HG03064 (cell line): ENCODE measurements around the gene TP53I11.

ENCODE experiments used
- ATAC-seq: cut with Tn5 transposase; IDR thresholded peaks from one replicate; pipeline ENCODE4 v1.9.1; 2021; ENCODE audit warnings: low read depth; ENCODE audit not compliant: unreplicated experiment

Gene TP53I11

GRCh38 chr11:44917741-44918140 is 32.9 kb downstream of the TP53I11 start:
- ATAC-seq: no peak

DNA sequence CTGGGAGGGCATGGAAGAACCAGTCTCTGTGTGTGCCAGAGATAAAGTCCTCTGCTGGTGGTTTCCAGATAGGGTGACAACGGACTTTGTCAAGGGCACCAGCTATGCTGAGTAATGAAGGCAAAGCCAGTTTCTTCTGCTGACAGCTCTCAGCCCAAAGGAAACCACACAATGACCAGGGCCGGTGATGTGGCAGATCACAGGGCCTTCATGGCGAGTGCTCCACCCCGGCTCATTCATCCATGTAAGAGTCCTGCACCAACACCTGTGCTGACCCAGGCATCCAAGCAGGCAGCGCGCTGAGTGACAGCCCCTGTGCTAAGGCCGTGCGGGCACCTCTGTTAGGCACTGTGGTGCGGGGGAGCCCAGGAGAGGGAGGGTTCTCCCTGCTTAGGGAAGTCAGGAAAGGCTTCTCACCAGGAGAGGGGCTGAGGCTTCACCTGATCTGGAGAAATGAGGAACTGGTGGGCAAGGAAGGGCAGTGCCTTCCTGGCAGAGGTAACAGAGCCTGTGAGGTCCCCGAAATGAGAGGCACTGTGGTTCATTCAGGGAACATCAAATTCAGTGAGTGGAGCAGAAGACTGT is 33.8 kb downstream of the TP53I11 start:
- ATAC-seq: no peak

GRCh38 chr11:44916331-44916730 is 34.4 kb downstream of the TP53I11 start:
- no peak for ATAC-seq

- ATAC-seq: no peak
Measured at GRCh38 chr11:44915621-44916020, 35.1 kb downstream of the TP53I11 start.

DNA sequence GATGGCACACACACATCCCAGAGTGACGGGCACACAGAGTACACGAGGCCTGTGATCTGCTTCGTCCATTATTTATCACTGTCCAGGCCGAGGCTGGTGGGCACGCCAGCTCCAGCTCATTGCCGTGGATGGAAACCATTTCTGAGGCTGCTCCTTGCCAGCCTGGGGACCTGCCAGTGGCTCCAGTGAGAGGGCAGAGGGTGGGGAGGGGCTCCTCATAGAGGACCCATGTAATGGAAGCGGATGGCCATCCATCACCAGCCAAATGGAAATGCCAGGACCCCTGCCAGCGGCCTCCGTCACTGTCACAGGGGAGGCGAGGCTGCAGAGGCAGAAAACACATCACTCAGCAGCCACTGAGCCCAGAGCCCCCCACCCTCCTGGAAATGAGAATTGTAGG is 35.7 kb downstream of the TP53I11 start:
- ATAC-seq: no peak

DNA sequence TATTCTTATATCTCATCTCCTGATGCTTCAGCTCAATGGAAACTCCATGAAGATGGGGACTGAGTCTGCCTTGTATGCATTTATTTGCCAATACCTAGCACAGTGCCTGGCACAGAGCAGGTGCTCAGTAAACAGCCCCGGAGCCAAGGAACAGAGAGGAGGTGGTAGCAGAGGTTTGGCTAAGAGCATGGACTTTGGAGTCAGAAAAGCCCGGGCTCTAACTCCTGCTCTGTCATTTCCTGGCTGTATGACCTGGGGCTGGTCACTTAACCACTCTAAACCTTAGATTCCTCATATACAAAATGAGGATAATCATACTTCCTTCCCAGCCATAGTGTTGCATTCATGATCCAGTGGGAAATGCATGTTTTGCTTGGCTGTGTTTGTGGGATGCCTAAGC is 36.6 kb downstream of the TP53I11 start:
- ATAC-seq: no peak

GRCh38 chr11:44913502-44913901 is 37.2 kb downstream of the TP53I11 start:
- no peak for ATAC-seq

DNA sequence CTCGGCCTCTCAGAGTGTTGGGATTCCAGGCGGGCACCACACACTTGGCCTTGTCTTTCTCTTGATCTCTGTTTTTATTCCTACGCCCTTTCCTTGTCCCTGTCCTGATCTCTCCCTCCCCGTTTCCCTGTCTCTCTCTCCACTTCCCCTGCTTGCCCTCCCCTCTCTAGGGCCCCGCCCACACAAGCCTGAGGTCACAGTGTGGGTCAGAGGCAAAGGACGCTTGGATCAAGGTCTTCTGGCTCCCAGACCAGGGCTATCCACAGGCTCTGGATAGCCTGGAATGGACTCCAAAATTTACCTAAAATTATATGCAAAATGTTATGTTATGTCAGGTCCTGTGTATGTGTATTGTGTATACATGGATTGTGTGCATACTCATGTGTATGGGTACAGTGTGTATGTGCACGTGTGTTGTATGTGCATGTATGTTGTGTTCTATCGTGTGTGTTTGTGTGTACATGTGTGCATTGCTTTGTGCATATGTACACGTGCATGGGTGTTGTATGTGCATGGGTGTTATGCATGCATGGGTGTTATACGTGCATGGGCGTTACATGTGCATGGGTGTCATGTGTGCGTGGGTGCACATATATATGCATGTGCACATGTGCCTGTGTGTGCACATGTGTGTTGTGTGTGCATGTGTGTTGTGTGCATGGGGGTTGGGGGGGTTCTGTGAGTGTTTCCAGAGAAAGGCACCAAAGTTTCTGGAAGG is 38.3 kb downstream of the TP53I11 start:
- ATAC-seq: no peak

- no peak for ATAC-seq
Measured at GRCh38 chr11:44911029-44911814, 39.5 kb downstream of the TP53I11 start.

- no peak for ATAC-seq
Measured at GRCh38 chr11:44910591-44910990, 40.1 kb downstream of the TP53I11 start.

DNA sequence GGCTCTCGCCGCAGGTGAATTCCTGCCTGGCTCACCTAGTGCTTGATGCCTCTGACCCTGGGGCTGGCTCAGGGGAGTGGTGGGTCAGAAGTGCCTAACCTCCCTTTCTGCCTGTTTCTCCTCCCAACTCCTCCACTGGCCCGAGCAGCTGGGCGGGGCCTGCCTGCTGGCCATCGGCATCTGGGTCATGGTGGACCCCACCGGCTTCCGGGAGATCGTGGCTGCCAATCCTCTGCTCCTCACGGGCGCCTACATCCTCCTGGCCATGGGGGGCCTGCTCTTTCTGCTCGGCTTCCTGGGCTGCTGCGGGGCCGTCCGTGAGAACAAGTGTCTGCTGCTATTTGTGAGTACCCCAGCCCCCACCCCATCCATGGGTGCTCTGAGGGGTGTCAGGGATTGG is 41.1 kb downstream of the TP53I11 start:
- ATAC-seq: no peak

GRCh38 chr11:44906649-44907048 is 44.0 kb downstream of the TP53I11 start:
- no peak for ATAC-seq

DNA sequence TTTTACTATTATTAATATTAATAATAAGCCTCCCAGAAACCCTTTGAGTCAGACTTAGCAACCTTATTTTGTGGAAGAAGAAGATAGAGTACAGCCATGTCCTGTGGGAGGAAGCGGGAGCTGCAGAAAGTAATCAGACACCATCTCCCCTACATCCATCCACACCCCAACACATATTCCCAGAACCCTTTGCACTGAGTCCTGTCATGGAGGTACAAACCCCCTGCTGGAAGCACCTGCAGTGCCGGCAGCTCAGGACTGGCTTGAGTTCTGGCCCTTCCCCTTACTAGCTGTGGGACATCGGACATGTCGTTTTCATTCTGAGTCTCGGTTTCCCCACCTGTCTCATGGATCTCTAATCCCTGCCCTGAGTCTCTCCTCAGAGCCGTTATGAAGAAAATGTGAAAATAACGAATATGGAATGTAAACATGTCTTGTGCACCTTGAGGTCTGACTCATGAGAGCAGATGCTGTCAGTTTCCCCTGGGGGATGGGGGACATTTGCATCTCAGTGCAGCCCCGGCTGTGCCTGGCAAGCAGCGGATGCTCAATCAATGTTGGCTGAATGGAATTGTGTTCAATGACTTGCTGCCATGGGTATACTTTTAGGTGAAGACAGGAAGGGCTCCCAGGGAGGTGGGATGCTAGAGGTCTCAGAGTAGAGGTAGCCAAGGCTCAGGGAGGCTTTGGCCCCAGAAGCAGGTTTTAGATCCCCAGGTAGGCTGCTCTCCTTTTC is 45.4 kb downstream of the TP53I11 start:
- no peak for ATAC-seq

DNA sequence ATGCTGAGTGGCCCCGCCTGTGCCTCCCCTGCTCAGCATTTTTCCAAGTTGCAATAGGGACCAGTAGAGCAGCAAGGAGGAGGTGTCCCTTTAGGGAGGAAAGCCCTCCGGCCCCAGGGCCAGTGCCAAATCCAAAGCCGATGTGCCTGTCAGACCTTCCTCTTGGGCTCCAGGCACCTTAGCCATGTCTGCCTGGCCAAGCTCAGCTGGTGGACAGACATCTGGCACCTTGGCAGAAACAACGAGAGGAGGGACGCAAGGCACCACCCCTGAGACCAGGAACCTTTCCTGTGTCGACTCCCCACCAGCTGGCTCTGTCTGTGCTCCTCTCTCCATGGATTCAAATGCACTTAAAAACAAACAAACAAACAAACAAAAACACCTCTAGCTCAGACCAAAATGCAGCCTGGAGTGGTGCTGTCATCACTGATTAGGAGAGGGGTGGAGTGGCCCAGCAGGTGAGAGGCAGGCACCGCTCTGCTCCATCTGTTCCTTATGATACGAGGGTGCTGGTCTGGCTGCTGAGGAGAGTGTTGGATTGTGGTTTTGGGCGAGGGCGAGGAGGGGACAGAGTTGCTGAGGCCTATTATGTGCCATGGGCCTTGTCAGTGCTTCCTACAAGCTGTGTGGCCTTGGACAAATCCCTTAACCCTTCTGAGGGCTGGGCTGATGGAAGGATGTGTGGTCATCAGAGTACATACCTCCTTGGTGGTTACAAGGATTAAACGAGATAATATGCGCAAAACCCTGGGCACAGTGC is 46.2 kb downstream of the TP53I11 start:
- ATAC-seq: no peak

DNA sequence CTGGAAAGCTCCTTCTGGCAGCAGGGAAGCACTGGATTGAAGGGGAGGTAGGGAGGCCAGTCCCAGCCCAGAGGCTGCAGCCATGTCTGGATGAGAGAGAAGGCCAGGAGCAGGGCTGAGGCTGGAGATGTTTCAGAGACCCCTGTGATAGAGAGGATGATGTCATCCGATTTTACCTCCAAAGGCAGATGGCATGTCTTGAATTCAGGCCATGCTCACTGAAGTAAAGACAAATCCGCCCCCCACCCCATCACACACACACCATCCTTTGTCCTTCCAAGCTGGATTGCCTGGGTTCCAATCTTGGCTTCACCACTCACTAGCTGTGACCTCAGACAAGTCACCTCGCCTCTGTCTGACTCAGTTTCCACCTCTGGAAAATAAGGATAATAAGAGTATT is 47.2 kb downstream of the TP53I11 start:
- ATAC-seq: no peak

DNA sequence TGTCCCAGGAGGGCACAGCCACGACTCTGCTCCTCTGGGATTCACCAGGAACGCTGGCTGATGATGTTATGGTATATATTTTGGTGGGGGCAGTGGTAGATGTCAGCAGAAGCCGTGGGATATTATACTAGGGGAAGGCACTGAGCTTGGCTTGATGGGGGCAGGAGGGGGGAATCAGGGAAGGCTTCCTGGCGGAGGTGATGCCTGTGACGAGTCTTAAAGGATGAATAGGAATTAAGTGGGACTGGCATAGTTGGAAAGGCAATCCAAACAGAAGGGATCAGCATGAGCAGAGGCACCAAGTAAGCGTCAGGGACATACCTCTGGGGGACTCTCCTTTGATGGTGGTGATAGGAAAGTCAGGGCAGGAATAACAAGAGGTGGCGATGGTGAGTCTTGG is 47.6 kb downstream of the TP53I11 start:
- no peak for ATAC-seq

GRCh38 chr11:44901786-44902185 is 48.9 kb downstream of the TP53I11 start:
- ATAC-seq: no peak

DNA sequence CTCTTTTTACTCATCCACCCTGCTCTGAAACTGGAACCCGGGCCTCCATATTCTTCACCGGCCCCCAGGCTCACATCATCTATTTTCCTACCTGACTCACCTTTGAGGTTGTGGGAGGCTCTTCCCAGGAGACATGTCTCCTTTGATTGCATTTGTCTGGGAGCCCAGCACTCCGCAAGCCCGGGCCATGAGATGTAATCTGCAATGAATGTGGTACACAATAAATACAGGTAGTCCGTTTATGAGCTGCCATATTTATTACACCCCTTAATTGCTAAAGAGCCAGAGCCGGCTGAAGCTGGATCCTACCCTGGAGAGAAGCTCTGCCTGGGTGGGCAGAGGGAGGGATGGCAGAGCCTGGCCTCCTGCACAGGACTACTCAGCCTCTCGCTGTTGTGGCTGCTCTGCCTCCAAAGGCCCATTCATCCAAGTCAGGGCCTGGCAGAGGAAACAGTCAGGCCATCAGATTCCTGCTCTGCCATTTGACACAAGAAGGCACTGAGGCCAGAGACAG is 49.5 kb downstream of the TP53I11 start:
- ATAC-seq: no peak

DNA sequence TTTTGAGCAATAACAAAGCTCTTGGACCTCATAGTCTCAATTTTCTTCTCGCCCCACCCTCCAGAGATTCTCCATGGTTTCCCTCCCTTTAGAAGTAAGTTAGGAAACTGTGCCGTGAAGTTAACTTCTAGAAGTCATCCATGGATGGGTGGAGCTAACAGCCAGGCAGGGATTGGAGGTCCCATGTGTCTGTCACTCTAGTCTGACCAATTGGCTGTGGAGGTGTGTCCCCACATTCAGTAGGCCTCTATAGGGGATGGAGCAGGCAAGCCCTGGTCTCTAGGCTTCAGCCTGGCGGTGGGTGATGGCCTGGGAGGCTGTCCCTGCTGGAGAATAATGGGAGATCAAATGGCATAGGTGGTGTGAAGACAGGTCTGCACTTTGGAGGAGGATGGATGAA is 50.7 kb downstream of the TP53I11 start:
- ATAC-seq: no peak
